ENCODE results near the gene TRIM54. TPM values are rescaled to one million over a fixed set of nuclear protein-coding genes. Genes with fewer than 3 reads are reported as not detected.

TRIM54 gene
- total and polyA plus RNA-seq, 5 donors from 2014 or later: 0.10 TPM; not detected in 4

DNA sequence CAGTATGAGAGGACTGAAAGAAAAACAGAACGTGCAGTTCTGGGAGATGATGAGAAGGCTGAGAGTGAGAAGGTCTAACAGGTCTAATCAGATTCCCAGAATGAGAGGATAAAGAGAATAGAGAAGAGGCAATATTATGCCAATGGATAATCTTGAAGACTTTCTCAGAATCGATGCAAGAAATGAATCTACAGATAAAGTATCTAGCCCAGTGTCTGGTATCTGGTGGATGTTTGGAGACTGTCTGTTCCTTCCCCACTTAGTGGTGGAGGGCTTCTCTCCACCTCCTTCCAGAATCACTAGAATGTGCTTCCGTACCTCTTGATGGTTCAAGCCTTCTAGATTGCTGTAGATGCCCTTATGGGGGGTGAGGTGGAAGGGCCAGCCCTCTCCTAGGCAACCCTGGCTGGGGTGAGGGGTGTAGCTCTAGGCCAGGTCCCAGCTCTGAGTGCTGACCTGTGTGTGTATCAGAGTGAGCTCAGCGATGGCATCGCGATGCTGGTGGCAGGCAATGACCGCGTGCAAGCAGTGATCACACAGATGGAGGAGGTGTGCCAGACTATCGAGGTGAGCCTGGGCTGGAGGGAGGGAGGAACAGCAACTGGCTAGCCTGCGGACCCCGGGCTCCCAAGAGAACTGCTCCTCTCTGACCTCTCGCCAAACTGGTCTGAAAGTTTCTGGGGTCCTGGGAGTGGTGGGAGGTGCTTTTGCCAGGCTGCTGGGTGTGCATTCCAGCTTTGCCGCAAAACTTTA is 22.4 kb downstream of the TRIM54 start:
- no peaks in the 10 kb centered on the region for H3K27me3 ChIP-seq (ENCODE audit: control insufficient read depth, insufficient read depth, low read length)
- H3K4me1 ChIP-seq (ENCODE audit: control insufficient read depth, insufficient read depth, low read length, poor library complexity, severe bottlenecking): peaks cover 18% of the 10 kb centered on the region
- H3K4me3 Mint-ChIP-seq: peak overlapping the region in 2 of 4 donors; percentile 32 to 48
- H3K9me3 Mint-ChIP-seq: no peaks in the 10 kb centered on the region
- no peak overlapping the region for H3K27ac Mint-ChIP-seq
- H3K4me3 ChIP-seq (ENCODE audit: low read depth, low read length): no peak overlapping the region
- DNase-seq (no peak), ATAC-seq (ENCODE audit: low read depth in 2 of 2) (no peak)
- no peaks in the 10 kb centered on the region for H3K9me3 ChIP-seq (ENCODE audit: control insufficient read depth in 2 of 2, low read length in 2 of 2)
- H3K27me3 Mint-ChIP-seq: peaks cover 19% of the 10 kb centered on the region
- peaks cover 9% of the 10 kb centered on the region for H3K36me3 Mint-ChIP-seq
- no peak overlapping the region for H3K27ac ChIP-seq (ENCODE audit: insufficient read depth, low read length, poor library complexity, severe bottlenecking)
- peaks cover 3 to 14% (median 9%) of the 10 kb centered on the region in 4 donors for H3K4me1 Mint-ChIP-seq
- H3K36me3 ChIP-seq (ENCODE audit: control insufficient read depth, insufficient read depth, low read length): peaks cover 2% of the 10 kb centered on the region

- no peak overlapping the region for H3K4me3 ChIP-seq (ENCODE audit: low read depth, low read length)
- H3K36me3 ChIP-seq (ENCODE audit: control insufficient read depth, insufficient read depth, low read length): peaks cover 4% of the 10 kb centered on the region
- Mint-ChIP-seq H3K4me1 (peaks cover 3 to 16% (median 10%) of the 10 kb centered on the region in 4 donors), H3K27me3 (peaks cover 19% of the 10 kb centered on the region), H3K27ac (peak overlapping the region in 1 of 3 donors; percentile 79), H3K9me3 (no peaks in the 10 kb centered on the region), H3K36me3 (peaks cover 12% of the 10 kb centered on the region), H3K4me3 (peak overlapping the region in 2 of 4 donors; percentile 48 to 62)
- ATAC-seq (ENCODE audit: low read depth in 2 of 2): no peak
- no peaks in the 10 kb centered on the region for H3K27me3 ChIP-seq (ENCODE audit: control insufficient read depth, insufficient read depth, low read length)
- no peak overlapping the region for H3K27ac ChIP-seq (ENCODE audit: insufficient read depth, low read length, poor library complexity, severe bottlenecking)
- no peaks in the 10 kb centered on the region for H3K9me3 ChIP-seq (ENCODE audit: control insufficient read depth in 2 of 2, low read length in 2 of 2)
- H3K4me1 ChIP-seq (ENCODE audit: control insufficient read depth, insufficient read depth, low read length, poor library complexity, severe bottlenecking): peaks cover 18% of the 10 kb centered on the region
- DNase-seq: no peak
Observed at GRCh38 chr2:27305516-27305915, 23.3 kb downstream of the TRIM54 start.

- Mint-ChIP-seq H3K27me3 (peaks cover 19% of the 10 kb centered on the region), H3K4me1 (peaks cover 3 to 16% (median 10%) of the 10 kb centered on the region in 4 donors), H3K9me3 (no peaks in the 10 kb centered on the region), H3K27ac (no peak overlapping the region), H3K4me3 (peak overlapping the region in 1 of 4 donors; percentile 74), H3K36me3 (peaks cover 13% of the 10 kb centered on the region)
- Histone ChIP-seq H3K27ac (ENCODE audit: insufficient read depth, low read length, poor library complexity, severe bottlenecking) (no peak overlapping the region), H3K4me1 (ENCODE audit: control insufficient read depth, insufficient read depth, low read length, poor library complexity, severe bottlenecking) (peaks cover 18% of the 10 kb centered on the region), H3K4me3 (ENCODE audit: low read depth, low read length) (no peak overlapping the region), H3K36me3 (ENCODE audit: control insufficient read depth, insufficient read depth, low read length) (peaks cover 4% of the 10 kb centered on the region), H3K27me3 (ENCODE audit: control insufficient read depth, insufficient read depth, low read length) (no peaks in the 10 kb centered on the region), H3K9me3 (ENCODE audit: control insufficient read depth in 2 of 2, low read length in 2 of 2) (no peaks in the 10 kb centered on the region)
- no peak for DNase-seq
- no peak for ATAC-seq (ENCODE audit: low read depth in 2 of 2)
Observed at GRCh38 chr2:27306136-27306535, 23.9 kb downstream of the TRIM54 start.

- DNase-seq (peak in 1 of 3 donors; percentile 40), ATAC-seq (ENCODE audit: low read depth in 2 of 2) (peak; percentile 21 to 33)
- H3K4me3 Mint-ChIP-seq: peak overlapping the region in 3 of 4 donors; percentile 29 to 74 (median 73)
- Histone ChIP-seq H3K4me3 (ENCODE audit: low read depth, low read length) (no peak overlapping the region), H3K9me3 (ENCODE audit: control insufficient read depth in 2 of 2, low read length in 2 of 2) (no peaks in the 10 kb centered on the region), H3K4me1 (ENCODE audit: control insufficient read depth, insufficient read depth, low read length, poor library complexity, severe bottlenecking) (peaks cover 18% of the 10 kb centered on the region), H3K27me3 (ENCODE audit: control insufficient read depth, insufficient read depth, low read length) (no peaks in the 10 kb centered on the region), H3K36me3 (ENCODE audit: control insufficient read depth, insufficient read depth, low read length) (peaks cover 4% of the 10 kb centered on the region), H3K27ac (ENCODE audit: insufficient read depth, low read length, poor library complexity, severe bottlenecking) (no peak overlapping the region)
- H3K36me3 Mint-ChIP-seq: peaks cover 19% of the 10 kb centered on the region
- H3K27ac Mint-ChIP-seq: no peak overlapping the region
- H3K27me3 Mint-ChIP-seq: peaks cover 19% of the 10 kb centered on the region
- H3K4me1 Mint-ChIP-seq: peaks cover 3 to 16% (median 10%) of the 10 kb centered on the region in 4 donors
- H3K9me3 Mint-ChIP-seq: no peaks in the 10 kb centered on the region
Observed at GRCh38 chr2:27306573-27307286, 24.5 kb downstream of the TRIM54 start.

GRCh38 chr2:27307287-27307544 is 25.0 kb downstream of the TRIM54 start:
- H3K4me3 Mint-ChIP-seq: peak overlapping the region in 1 of 4 donors; percentile 67
- H3K36me3 Mint-ChIP-seq: peaks cover 22% of the 10 kb centered on the region
- H3K9me3 Mint-ChIP-seq: no peaks in the 10 kb centered on the region
- Histone ChIP-seq H3K4me1 (ENCODE audit: control insufficient read depth, insufficient read depth, low read length, poor library complexity, severe bottlenecking) (peaks cover 18% of the 10 kb centered on the region), H3K36me3 (ENCODE audit: control insufficient read depth, insufficient read depth, low read length) (peaks cover 4% of the 10 kb centered on the region), H3K27ac (ENCODE audit: insufficient read depth, low read length, poor library complexity, severe bottlenecking) (no peak overlapping the region), H3K4me3 (ENCODE audit: low read depth, low read length) (no peak overlapping the region), H3K27me3 (ENCODE audit: control insufficient read depth, insufficient read depth, low read length) (no peaks in the 10 kb centered on the region), H3K9me3 (ENCODE audit: control insufficient read depth in 2 of 2, low read length in 2 of 2) (no peaks in the 10 kb centered on the region)
- H3K4me1 Mint-ChIP-seq: peaks cover 3 to 16% (median 10%) of the 10 kb centered on the region in 4 donors
- no peak for DNase-seq
- peaks cover 19% of the 10 kb centered on the region for H3K27me3 Mint-ChIP-seq
- no peak for ATAC-seq (ENCODE audit: low read depth in 2 of 2)
- H3K27ac Mint-ChIP-seq: no peak overlapping the region

GRCh38 chr2:27307545-27308358 is 25.5 kb downstream of the TRIM54 start:
- H3K27ac ChIP-seq (ENCODE audit: insufficient read depth, low read length, poor library complexity, severe bottlenecking): no peak overlapping the region
- H3K4me1 Mint-ChIP-seq: peaks cover 2 to 15% (median 9%) of the 10 kb centered on the region in 4 donors
- peak overlapping the region in 1 of 4 donors; percentile 67 for H3K4me3 Mint-ChIP-seq
- H3K4me1 ChIP-seq (ENCODE audit: control insufficient read depth, insufficient read depth, low read length, poor library complexity, severe bottlenecking): peaks cover 18% of the 10 kb centered on the region
- H3K27me3 Mint-ChIP-seq: peaks cover 19% of the 10 kb centered on the region
- H3K9me3 Mint-ChIP-seq: no peaks in the 10 kb centered on the region
- no peak overlapping the region for H3K27ac Mint-ChIP-seq
- H3K36me3 Mint-ChIP-seq: peaks cover 27% of the 10 kb centered on the region
- no peaks in the 10 kb centered on the region for H3K27me3 ChIP-seq (ENCODE audit: control insufficient read depth, insufficient read depth, low read length)
- DNase-seq (no peak), ATAC-seq (ENCODE audit: low read depth in 2 of 2) (no peak)
- no peaks in the 10 kb centered on the region for H3K9me3 ChIP-seq (ENCODE audit: control insufficient read depth in 2 of 2, low read length in 2 of 2)
- H3K36me3 ChIP-seq (ENCODE audit: control insufficient read depth, insufficient read depth, low read length): peaks cover 4% of the 10 kb centered on the region
- no peak overlapping the region for H3K4me3 ChIP-seq (ENCODE audit: low read depth, low read length)

- Mint-ChIP-seq H3K9me3 (no peaks in the 10 kb centered on the region), H3K27me3 (peaks cover 17% of the 10 kb centered on the region), H3K4me3 (peak within 1 kb of the TSS in 2 of 4 donors; percentile 54 to 67), H3K36me3 (peaks cover 27% of the 10 kb centered on the region), H3K27ac (no peak within 1 kb of the TSS), H3K4me1 (peaks cover 0 to 13% (median 5%) of the 10 kb centered on the region in 4 donors)
- ATAC-seq (ENCODE audit: low read depth in 2 of 2) (no peak), DNase-seq (no peak)
- no peak within 1 kb of the TSS for H3K4me3 ChIP-seq (ENCODE audit: low read depth, low read length)
- H3K36me3 ChIP-seq (ENCODE audit: control insufficient read depth, insufficient read depth, low read length): peaks cover 4% of the 10 kb centered on the region
- H3K4me1 ChIP-seq (ENCODE audit: control insufficient read depth, insufficient read depth, low read length, poor library complexity, severe bottlenecking): peaks cover 18% of the 10 kb centered on the region
- H3K27ac ChIP-seq (ENCODE audit: insufficient read depth, low read length, poor library complexity, severe bottlenecking): no peak within 1 kb of the TSS
- H3K27me3 ChIP-seq (ENCODE audit: control insufficient read depth, insufficient read depth, low read length): no peaks in the 10 kb centered on the region
- no peaks in the 10 kb centered on the region for H3K9me3 ChIP-seq (ENCODE audit: control insufficient read depth in 2 of 2, low read length in 2 of 2)
Observed at GRCh38 chr2:27308359-27308881, 26.2 kb downstream of the TRIM54 start, which contains the start of gene UCN. Gene UCN (minus strand): TSS chr2:27308445. CDS start chr2:27307895, 550 bp downstream.
